Thoracic aorta (tissue), 2 donors: ENCODE results near the gene MEIOB. TPM values are rescaled to one million over a fixed set of nuclear protein-coding genes. Genes with fewer than 3 reads are reported as not detected.

Experiments
- ATAC-seq: fragments of 150-250 bp; one replicate; pipeline ENCODE4 v1.8.0; 2017; ENCODE audit warnings: low read depth; ENCODE audit not compliant: insufficient number of reproducible peaks, low FRiP score
- DNase-seq: peaks from one replicate; pipeline ENCODE4 v3.0.0-alpha.2; 2020; ENCODE audit warnings: low spot score
- H3K27ac ChIP-seq, 2 donors: fragments of 200-600 bp; sonication (generic); 1 replicate in 1 of 2; 2 replicates in 1 of 2; pipeline ENCODE4 v1.5.1; 2016; ENCODE audit warnings: mild to moderate bottlenecking in 2 of 2, moderate library complexity in 2 of 2
- H3K27me3 ChIP-seq: fragments of 200-600 bp; sonication (generic); replicated peaks from 2 replicates; pipeline ENCODE4 v1.6.0; 2016; ENCODE audit warnings: mild to moderate bottlenecking; ENCODE audit not compliant: insufficient read depth
- H3K36me3 ChIP-seq: fragments of 200-600 bp; sonication (generic); one replicate; pipeline ENCODE4 v1.5.1; 2016
- H3K4me1 ChIP-seq, 2 donors: fragments of 200-600 bp; sonication (generic); 1 replicate in 1 of 2; 2 replicates in 1 of 2; pipeline versions ENCODE4 v1.5.1 to v1.6.0; 2016; ENCODE audit warnings: low read depth in 2 of 2, mild to moderate bottlenecking in 1 of 2; ENCODE audit not compliant: control insufficient read depth in 1 of 2
- H3K4me3 ChIP-seq: fragments of 200-600 bp; sonication (generic); 2 replicates; pipeline ENCODE4 v1.5.1; 2016; ENCODE audit warnings: mild to moderate bottlenecking
- H3K9me3 ChIP-seq: fragments of 200-600 bp; sonication (generic); 2 replicates; pipeline ENCODE4 v1.5.1; 2016
- total RNA-seq, 2 donors: library from RNA; depleted of rRNA; stranded (reverse); fragments of >200 nt; gene quantifications; one replicate each; pipeline versions ENCODE4 v1.1.0 to v1.2.3, GENCODE V29; 2016
- TF ChIP-seq, protein P1 (sequence below): fragments of 200-600 bp; sonication (generic); IDR thresholded peaks from one replicate; pipeline ENCODE4 v1.5.1; 2019; ENCODE audit warnings: antibody characterized with exemption

MEIOB gene
- total RNA-seq, 2 donors from 2014 or later: not detected

DNA sequence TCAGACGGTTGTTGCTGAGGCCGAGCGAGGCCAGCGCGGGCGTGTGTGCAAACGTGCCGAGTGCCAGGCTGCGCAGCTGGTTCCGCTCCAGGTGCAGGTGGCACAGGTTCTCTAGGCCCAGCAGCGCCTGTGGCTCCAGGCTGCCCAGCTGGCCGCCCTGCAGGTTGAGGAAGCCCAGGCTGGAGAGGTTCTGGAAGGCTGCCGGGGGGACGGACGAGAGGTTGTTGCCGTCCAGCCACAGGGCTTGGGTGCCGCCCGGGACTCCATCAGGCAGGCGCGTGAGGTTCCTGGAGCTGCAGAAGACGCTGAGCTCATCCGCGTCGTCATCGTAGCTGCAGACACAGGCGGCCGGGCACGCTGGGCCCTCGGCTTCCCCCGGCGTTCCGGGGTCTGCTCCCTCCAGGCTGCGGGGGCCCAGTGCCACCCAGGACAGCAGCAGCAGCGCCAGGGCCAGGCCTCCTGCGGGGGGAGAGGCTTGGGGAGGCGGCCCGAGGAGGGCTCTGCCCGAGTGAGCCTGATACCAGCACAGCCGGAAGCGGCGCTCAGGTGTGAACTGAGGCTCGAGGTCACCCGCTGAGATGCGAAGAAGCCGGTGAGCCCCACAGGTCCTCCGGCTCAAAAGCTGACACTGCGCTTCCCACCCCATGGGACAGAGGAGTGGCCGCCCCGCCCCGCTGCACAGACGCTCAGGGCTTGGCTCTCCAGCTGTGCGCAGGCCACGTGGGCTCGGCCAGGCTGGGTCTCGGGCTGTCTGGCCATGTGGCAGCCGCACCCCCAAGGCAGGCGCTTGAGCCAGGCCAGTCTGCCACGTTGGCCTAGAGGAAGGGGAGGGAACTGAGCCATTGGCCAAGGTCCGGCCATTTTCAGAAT lies 79.8 kb downstream of the MEIOB start:
- Histone ChIP-seq H3K4me1 (no peaks in the 10 kb centered on the region), H3K36me3 (peaks cover 19% of the 10 kb centered on the region), H3K27ac (no peak overlapping the region), H3K9me3 (no peaks in the 10 kb centered on the region), H3K27me3 (no peaks in the 10 kb centered on the region), H3K4me3 (no peak overlapping the region)
- no peak for DNase-seq
- ATAC-seq: no peak
- TF ChIP-seq, protein P1, sequence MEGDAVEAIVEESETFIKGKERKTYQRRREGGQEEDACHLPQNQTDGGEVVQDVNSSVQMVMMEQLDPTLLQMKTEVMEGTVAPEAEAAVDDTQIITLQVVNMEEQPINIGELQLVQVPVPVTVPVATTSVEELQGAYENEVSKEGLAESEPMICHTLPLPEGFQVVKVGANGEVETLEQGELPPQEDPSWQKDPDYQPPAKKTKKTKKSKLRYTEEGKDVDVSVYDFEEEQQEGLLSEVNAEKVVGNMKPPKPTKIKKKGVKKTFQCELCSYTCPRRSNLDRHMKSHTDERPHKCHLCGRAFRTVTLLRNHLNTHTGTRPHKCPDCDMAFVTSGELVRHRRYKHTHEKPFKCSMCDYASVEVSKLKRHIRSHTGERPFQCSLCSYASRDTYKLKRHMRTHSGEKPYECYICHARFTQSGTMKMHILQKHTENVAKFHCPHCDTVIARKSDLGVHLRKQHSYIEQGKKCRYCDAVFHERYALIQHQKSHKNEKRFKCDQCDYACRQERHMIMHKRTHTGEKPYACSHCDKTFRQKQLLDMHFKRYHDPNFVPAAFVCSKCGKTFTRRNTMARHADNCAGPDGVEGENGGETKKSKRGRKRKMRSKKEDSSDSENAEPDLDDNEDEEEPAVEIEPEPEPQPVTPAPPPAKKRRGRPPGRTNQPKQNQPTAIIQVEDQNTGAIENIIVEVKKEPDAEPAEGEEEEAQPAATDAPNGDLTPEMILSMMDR: no peak

DNA sequence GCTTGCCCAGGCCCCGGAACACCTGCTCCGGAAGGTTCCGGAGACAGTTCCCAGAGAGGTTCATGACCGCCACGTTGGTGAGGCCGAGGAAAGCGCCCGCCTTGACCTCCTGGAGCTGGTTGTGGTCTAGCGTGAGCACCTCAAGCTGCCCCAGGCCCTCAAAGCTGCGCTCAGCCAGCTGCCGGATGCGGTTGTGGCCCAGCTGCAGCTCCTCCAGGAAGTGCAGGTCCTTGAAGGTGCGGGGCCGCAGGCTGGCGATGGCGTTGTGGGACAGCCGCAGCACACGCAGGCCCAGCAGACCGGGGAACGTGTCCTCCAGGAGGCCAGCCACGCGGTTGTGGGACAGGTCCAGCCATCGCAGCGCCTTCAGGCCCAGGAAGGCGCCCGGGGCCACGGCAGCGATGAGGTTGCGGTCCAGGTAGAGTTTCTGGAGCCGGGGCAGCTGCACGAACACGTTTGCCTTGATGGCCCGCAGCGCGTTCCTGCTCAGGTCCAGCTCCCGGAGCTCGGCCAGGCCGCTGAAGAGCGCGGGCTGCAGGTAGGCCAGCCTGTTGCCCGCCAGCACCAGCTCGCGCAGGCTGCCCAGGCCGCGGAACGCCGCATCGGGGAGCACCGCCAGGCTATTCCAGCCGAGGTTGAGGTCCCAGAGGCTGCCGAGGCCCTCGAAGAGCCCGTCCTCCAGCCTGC lies 80.6 kb downstream of the MEIOB start:
- ATAC-seq (no peak), DNase-seq (no peak)
- Histone ChIP-seq H3K4me1 (no peaks in the 10 kb centered on the region), H3K9me3 (no peaks in the 10 kb centered on the region), H3K36me3 (peaks cover 25% of the 10 kb centered on the region), H3K27ac (no peak overlapping the region), H3K27me3 (no peaks in the 10 kb centered on the region), H3K4me3 (no peak overlapping the region)
- TF ChIP-seq, protein P1: no peak

DNA sequence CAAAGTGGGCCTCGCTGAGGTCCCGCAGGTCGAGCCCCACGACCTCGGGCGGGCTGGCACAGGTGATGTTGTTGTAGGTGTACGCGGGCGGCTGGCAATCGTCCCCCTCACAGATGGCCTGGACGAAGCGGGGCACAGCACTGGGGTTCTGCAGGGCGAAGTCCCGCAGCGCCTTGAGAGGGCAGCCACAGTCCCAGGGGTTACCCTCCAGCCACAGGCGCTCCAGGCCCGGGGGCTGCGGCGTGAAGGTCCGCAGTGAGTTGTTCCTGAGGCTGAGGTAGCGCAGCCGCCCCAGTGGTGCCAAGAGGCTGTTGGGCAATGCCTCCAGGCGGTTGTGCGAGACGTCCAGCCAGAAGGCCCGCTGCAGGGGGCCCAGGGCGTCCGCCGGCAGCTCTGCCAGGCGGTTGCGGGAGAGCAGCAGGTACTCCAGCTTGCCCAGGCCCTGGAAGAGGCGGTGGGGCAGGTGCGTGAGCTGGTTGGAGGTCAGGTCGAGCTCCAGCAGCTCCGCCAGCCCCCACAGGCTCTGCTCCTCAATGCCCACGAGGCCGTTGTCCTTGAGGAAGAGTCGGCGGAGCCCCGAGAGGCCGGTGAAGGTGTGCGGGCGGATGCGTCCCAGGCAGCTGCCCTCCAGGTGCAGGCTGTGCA lies 81.2 kb downstream of the MEIOB start:
- H3K4me1 ChIP-seq: no peaks in the 10 kb centered on the region
- no peaks in the 10 kb centered on the region for H3K9me3 ChIP-seq
- H3K36me3 ChIP-seq: peaks cover 25% of the 10 kb centered on the region
- DNase-seq (no peak), ATAC-seq (no peak)
- TF ChIP-seq, protein P1: no peak
- H3K4me3 ChIP-seq: no peak overlapping the region
- no peak overlapping the region for H3K27ac ChIP-seq
- H3K27me3 ChIP-seq: no peaks in the 10 kb centered on the region

DNA sequence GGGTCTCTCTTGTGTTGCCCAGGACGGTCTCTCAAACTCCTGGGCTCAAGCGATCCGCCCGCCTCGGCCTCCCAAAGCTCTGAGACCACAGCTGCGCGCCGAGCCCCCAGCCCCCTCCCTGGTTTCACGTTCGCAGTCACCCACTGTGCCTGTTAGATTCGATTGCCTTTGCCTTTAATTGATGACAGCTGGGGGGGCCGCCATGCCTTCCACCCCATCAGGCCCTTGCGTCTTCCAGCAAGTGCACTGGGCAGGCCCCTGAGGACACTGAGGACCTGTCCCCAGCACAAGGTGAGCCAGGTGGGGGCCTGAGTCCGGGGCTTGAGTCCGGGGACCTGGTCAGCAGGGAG lies 81.7 kb downstream of the MEIOB start:
- H3K9me3 ChIP-seq: no peaks in the 10 kb centered on the region
- H3K36me3 ChIP-seq: peaks cover 25% of the 10 kb centered on the region
- no peaks in the 10 kb centered on the region for H3K27me3 ChIP-seq
- ATAC-seq (no peak), DNase-seq (no peak)
- TF ChIP-seq, protein P1: no peak
- H3K4me1 ChIP-seq: peaks cover 0 to 2% of the 10 kb centered on the region in 2 donors
- H3K27ac ChIP-seq: no peak overlapping the region
- H3K4me3 ChIP-seq: no peak overlapping the region

DNA sequence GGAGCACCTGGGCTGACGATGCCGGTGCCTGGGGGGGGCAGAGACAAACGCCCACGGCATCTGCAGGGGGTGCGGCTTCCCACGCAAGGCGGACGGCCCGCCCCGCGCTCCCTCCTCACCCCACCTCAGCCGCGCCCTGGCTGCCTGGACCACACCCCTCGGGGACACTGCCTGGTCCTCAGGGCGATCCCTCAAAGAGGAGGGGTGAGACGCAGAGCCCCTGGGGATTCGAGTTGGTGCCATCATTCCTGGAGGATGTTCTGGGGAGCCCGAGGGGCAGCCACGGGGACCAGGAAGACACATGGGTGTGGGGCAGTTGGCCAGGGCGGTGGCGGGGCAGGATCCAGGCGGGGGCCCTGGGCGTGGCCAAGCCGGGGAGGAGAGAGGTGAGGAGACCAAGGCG lies 82.3 kb downstream of the MEIOB start:
- Histone ChIP-seq H3K36me3 (peaks cover 25% of the 10 kb centered on the region), H3K4me1 (peaks cover 0 to 8% of the 10 kb centered on the region in 2 donors), H3K27me3 (no peaks in the 10 kb centered on the region), H3K4me3 (no peak overlapping the region), H3K27ac (no peak overlapping the region), H3K9me3 (no peaks in the 10 kb centered on the region)
- TF ChIP-seq, protein P1: no peak
- DNase-seq: no peak
- ATAC-seq: no peak
